Stimulated activated CD4-positive, alpha-beta T cell treated with anti-CD3 and anti-CD28 coated beads, TNF-alpha, amount 100 ng/mL, for 48 hours (primary cell): ENCODE data around the gene RGS7BP.
A peak's percentile ranks its signal among the peaks of the same experiment; 100 is the strongest.
"Not testable (repeated sequence)": the region's sequence is repeated elsewhere in the genome, so short reads cannot be mapped to it uniquely, and the experiment has no call there.

Experiments
- DNase-seq, 3 donors: peaks; one replicate each; pipeline ENCODE4 v3.0.0-alpha.2; 2020; ENCODE audit warnings: low read depth in 3 of 3

The RGS7BP gene

DNA sequence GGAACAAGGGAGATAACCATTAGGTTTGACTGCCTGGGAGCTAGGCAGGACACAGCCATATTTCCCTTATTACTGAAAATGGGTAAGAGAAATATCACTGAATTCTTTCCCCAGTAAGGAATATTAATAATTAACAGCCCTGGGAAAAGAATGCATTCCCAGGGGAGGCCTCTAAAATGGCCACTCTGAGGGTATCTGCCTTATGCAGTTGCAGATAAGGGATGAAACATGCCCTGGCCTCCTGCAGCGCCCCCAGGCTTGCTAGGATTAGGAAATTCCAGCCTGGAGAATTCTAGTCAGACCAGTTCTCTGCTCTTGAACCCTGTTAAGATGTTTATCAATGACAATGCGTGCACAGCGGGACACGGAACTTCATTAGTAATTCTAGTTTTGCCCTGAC lies 52.8 kb downstream of the RGS7BP start:
- not testable (repeated sequence) for DNase-seq

DNA sequence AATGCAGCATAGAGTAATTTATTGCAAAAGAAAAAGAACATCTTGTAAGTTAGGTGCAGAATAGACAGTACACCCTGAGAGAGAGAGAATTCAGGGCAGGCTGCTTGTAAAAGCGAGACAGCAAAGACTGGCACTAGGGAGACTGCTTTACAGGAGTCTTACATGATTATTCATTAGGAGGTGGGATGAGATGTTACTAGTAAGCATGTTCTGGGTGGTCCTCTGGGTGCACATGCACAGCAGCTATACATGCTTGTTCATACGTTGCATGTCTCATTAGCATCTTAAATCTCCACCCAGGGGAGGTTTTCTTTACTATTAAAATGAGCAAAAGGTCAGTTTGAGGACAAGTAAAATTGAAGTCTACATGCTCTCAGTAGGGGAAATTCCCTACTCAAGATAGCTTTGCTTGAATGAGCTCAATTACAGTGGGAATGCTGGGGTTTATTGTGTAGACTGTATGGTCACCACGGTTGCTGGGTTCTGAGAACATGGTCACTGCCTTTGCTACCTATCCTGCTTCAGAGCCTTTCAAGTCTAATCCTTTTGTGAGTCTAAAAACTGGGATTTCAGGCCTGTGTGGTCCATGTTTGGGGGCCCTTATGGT lies 60.6 kb downstream of the RGS7BP start:
- DNase-seq, result no peak

DNA sequence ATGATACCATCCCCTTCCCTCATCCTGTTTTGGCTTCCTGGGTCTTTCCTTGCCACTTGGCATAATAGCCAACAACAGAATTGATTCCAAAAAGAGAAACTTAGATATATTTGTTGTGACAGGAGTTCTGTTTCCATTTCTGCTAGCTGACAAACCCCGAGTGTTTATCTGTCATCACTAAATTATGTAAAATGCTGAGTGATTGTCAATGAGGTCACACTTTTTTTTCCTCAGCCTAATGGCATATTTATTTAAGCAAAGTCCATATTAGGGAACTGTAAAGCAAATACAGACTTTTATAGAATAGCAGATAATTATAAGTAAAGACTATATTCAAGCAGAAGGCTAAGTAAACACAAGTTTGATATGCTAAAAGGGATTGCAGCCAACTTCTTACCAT lies 64.0 kb downstream of the RGS7BP start:
- no peak for DNase-seq

DNA sequence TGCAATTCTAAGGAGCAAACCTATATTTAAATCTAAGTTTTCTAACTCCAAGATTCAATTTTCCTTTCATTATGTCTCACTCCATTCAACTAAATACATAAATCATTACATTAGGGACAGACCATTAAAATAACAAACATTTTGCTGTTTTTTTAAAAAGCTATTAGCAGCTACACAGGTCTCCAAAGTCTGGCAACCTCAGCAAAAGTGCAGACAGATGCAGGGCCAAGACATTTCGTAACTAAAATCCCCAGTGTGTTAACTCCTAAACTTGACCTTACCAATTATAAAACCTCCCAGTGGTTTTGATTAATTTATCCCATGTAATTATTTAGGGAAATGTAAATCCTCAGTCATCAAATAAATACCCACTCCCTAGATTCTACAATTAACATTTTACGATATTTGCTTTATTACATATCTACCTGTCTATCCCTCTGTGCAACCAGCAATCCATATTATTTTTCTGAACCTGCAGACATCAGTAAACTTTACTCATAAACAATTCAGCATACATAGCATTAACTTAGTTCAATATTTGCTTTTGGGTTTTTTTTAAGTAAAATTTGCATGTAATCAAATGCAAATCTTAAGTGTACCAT lies 64.7 kb downstream of the RGS7BP start:
- no peak for DNase-seq

DNA sequence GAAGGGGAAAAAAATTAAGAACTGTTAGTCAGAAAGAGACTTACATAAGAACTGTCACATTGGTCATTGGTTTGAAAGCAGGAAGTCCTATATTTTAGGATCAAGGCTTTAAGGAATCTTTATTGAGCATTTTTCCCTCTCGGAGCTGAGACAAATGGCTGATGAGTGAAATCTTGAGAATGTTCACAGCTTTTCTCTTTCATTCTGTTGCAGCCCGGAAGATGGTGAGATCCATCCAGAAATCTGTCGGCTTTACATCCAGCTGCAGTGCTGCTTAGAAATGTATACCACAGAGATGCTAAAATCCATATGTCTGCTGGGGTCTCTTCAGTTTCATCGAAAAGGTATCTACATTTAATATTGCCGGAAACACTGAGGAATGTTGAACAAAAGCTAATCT lies 69.7 kb downstream of the RGS7BP start:
- DNase-seq, result no peak

DNA sequence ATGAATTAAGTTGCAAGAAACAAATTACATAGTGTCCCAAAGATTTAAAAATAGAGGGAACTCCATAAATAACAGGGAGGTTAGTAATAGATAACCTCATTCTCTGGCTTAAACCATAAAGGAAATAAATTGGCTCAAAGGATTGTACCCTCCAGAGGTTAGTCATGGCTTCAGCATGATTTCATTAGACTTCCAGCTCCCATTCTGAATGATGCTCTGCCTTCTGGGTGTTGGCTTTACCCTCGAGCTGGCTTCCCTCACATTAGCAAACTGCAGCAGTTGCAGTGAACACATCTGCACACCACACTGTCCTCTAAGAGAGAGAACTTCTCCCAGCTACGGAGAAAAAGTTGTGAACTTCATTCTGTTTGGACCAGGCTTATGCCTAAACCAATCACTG lies 70.4 kb downstream of the RGS7BP start:
- DNase-seq, result no peak

DNA sequence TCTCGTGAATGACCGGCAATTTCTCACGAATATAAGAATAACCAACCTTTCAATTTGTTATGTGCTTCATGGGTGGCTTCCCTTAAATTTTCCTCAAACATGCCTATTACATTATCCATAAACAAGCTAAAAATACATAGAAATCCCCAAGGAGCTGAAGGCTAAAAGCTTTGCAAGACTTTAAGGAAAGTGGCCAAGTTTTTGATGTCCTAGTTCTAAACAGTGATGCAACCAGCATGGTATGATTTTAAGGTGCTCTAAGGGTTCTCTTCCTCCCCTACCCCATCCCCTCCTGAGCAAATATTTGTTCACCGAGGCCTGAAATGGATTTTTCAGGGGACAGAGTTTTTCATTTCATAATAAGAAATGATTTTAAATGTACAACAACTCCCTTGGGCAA lies 79.8 kb downstream of the RGS7BP start:
- DNase-seq, result no peak

DNA sequence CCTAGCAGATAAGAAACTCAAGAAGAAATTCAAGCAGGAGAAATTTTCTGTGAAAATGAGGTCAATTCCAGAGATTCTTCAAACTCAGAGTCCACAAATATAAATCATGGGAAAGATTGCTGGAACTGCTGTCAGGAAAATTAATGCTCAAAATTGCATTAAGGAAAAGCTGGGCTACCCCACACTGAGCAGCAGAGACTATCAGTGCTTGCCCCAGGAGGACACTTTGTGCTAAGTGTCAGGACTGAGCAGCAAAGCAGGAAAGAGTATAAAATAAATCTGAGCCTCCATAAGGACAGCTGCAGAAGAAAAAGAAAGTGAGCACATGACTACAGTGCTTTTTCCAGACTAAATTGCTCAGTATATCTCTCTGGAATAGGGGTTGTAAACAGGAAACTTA lies 81.6 kb downstream of the RGS7BP start:
- DNase-seq, result no peak

DNA sequence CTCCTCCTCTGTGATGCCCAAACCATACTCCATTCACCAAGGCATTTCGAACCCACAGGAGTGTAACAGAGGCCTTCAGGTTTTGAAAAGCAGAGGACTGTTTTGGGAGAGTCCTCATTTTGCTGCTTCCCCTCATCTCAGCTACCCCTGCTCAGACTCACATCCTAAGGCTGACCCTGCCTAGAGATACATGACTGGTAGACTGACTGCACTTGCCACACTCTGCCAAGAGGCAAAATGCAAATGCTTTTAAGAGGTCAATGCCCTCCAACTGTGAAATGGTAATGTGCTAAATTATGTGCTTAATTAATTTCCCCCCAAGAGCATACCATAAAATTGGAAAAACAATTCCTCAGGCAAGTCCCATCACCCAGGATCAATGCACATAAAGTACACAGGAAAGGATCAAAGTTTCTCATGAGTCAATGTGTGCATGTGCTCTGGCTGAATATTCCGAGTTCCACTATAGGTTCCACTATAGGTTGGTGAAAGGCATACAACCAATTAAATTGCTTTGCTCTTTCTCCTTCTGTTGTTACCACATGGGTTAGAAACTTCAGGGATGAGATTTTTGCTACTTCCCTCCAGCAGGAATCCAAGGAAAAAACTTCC lies 87.0 kb downstream of the RGS7BP start:
- DNase-seq, result no peak

DNA sequence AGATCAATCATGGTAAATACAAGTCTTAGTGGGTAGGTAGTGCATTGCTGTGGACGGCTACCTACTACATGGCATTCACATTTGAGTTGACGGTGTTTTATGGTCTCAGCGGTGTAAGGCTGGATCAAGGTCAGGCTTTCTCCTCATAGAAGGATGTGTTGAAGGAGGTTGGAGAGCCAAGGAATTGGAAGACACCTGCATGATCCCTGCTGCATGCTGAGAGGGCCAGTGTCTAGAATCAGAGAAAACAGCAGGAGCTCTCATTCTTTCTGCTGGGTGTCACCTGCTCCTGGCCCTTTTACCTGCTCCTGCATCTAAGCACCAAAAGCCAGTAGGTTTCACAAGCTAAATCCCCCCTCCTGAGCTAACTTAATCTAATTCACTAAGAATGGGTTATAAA lies 88.2 kb downstream of the RGS7BP start:
- no peak for DNase-seq

DNA sequence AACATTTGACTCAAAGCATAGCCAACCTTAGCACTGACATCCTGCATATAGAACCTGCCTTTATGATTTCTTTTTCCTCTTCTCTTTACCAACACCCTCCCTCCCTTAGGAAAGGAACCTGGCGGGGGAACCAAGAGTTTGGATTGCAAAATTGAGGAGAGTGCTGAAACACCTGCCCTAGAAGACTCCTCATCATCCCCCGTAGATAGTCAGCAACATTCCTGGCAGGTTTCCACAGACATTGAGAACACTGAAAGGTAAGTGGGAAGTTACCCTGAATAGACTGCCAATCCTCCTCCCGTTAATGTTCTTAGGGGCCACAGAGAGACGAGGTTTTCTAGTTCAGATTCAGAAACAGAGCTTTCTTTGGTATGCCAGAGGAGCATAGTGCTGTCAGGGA lies 88.8 kb downstream of the RGS7BP start:
- DNase-seq, result no peak

DNA sequence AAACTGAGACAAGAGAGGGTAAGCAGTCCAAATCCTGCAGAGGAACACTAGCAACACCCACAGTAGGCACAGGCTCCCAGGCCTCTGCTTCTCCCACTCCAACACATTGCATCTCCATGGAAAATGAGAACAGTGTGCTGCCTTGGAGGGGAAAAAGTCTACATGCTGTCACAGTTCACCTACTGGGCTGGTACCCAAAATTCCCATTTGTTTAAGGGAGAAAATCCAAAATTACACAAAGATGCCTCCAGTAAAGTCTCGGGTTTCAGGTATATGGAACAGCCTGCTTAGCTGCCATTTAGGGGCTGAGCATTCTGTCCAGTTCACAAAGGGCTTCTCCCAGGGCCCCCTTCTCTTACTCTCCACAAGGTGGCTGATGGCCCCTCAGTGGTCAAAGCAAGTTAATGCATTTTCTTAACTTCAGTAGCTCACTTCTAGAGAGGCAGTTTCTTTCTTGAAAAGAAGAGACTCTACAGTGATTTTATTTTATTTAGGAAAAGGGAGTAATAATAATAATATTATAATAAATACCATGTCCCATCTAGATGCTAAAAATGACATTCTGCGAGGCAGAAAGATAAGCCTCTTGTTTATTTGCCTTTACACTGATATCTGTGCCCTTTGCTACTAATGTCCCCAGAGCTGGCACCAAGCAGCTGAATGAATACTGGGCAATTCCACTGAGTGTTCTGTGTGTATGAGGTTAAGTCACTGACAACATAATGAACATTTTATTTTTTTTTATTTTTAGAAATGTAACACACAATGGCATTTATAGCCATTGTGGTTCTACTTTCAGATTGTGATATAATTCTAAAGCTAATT lies 89.4 kb downstream of the RGS7BP start:
- no peak for DNase-seq

DNA sequence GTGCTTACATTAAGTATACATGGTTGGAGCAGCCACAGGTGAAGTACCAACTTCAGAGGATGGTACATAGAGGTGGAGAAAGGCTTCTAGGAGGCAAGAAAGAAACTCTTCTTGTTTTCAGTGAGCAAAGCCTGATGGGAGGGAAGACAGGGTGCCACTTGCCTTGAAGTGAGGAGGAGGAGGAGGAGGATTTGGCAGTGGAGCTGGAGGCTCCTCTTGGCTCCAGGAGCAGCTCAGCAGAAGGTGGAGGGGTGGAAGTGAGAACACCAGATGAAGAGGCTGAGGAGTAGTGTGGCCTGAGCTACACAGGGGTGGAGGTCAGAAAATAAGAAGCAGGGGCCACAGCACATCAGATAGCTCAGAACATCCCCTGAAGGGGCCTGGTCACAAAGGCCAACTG lies 93.4 kb downstream of the RGS7BP start:
- DNase-seq, result no peak

DNA sequence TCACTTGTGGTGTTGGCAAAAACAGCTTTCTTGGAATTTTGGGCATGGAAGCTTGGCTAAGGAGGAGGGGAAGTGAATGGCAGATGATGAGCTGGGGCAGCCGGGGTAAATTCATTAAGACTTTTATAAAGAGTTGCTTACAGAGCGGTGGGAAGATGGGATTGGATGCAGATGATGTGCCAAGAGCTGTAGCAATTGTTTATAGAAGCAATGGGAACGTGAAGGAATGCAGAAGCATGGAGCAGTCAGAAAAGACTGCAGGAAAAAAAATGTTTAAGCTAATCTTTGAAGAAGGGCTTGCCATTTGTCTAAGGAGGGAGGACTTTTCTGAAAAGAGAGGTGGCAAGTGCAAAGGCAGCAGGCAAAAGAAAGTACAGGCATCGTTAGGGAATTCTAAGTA lies 97.9 kb downstream of the RGS7BP start:
- no peak for DNase-seq

DNA sequence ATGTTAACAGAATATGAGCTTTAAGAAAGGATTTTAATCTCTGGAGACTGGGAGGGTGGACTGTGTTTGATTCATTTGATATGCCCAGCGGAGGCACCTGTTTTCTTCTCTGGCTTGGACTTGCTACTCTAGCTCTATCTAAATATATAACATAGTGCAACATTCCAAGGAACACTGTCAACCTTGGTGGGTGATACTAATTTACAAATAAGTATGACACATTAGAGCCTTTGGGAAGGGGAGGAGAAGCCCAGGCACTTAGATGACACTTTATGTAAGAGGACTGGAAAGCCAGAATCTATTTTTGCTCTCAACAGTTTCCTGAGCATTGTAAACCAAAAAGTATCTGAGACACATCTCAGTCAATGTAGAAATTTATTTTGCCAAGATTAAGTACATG lies 101.1 kb downstream of the RGS7BP start:
- no peak for DNase-seq

DNA sequence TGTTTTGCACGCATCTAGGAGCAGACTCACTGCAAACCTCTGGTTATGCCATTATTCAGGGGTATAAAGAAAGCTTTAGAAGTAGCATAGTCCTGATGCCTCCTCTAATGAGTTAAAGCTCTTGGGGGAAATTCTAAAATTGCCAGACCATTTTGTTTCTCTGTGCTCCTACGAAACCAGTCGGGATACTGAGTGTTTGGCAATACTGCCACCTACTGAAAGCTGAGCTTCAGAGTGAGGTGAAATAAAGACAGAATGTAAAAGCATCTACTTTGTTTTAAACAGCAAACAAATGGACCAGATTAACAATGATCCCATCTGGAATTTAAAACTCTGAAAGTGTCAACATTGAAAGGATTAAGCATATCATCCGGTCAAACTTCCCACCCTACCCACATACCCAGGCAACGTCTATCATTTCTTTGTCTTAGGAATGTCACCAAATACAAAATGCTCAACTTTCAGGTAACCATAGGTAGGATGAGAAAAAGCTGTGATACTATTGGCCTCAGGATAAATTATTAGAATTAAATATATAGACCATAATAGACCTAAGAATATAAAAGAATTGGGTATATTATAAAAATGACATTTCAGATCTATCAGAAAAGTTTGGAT lies 106.6 kb downstream of the RGS7BP start:
- DNase-seq, result peak in 1 of 3 donors; percentile 8

DNA sequence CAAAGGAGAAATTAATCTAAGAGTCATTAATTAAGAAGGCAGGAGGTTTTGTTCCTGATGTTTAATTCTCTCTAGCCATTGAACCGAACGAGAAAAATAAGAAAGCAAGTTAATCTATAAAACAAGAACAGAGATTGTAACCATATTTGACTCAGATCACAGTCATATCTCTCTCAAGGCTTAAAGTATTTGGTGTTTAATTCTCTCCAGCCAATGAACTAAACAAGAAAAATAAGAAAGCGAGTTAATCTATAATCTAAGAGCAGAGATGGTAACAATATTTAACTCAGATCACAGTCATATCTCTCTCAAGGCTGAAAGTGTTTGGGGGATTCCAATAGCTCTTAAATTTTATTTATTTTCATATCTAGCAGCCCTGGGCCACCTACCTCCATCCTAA lies 110.1 kb downstream of the RGS7BP start:
- DNase-seq, result no peak

DNA sequence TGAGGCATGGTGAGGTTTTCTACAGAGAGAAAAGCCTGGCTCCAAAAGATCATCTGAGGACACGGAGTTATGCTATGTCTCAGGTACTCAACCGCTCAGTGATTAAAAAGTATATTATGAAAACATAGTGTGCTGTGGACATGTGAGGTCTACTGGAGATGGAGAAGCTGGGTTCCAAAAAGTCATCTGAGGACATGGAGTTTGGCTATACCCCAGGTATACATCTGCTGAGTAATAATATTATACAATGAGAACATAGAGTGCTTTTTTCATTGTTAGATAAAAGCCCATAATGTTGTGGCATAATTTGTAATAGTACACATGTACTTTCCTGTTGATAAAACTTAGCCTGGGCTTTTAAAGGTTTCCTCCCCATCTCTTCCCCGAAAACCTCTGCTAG lies 113.8 kb downstream of the RGS7BP start:
- no peak for DNase-seq

DNA sequence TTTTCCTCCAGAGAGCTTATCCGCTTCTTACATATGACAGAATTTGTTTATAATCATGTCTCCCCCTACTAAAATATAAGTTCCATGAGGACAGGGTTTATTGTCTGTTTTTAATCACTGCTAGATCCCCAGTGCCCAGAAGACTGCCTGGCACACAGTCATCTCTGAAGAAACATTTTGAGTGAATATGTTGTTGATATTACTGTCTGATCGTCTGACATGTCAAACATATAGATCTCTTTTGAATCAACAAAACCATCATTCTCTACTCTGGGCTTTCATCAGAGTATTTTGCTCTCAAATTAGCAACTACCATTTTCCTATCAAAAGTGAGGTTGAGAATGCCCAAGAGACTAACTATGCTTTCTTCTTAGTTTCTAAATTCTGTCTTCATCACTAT lies 117.2 kb downstream of the RGS7BP start:
- DNase-seq, result no peak

DNA sequence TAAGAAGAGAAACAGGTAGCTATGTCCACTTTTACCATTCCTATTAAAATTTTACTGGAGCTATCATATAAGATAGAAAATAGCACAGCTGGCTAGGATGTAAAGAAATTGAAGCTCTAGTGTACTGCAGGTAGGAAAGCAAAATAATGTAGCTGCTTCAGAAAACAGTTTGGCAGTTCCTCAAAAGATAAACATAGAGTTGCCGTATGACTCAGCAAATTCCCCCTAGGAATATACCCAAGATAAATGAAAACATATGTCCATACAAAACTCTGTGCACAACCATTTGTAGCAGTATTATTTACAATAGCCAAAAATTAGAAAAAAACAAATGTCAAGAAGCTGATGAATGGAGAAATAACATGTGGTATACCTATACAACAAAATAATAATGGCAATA lies 119.9 kb downstream of the RGS7BP start:
- DNase-seq, result no peak

DNA sequence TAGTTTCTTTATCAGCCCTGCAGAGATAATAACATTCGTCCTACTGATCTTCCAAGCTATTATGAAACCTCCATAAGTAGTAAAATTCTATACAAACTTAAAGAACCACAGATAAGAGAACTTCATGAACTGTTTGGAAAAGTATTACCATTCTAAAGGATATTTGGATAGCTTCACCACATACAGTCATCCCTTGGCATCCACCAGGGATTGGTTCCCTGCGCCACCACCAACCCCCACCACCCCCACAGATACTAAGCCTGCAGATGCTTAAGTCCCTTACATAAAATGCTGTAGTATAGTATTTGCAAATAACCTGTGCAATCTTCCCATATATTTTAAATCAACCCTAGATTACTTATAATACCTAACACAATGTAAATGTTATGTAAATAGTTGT lies 123.1 kb downstream of the RGS7BP start:
- no peak for DNase-seq

DNA sequence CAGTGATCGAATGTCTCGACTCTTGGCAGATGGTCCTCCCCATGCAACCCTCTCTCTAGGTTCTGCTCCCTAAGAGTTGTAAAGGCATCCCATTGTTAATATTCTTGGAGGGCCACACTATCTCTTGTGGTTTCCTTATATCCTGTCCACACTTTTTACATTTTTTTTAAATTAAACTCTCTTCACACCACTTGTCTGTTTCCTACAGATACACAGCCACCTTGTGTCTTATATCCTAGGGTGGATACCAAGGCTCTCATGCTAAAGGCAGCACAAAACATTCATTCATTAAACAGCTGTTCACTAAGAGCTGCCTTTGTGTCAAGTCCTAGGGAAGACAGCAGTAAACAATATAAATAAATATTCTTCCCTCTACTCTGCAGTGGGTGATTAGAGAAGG lies 124.0 kb downstream of the RGS7BP start:
- DNase-seq, result no peak
